ENCODE measurements around the gene PHKB.

DNA sequence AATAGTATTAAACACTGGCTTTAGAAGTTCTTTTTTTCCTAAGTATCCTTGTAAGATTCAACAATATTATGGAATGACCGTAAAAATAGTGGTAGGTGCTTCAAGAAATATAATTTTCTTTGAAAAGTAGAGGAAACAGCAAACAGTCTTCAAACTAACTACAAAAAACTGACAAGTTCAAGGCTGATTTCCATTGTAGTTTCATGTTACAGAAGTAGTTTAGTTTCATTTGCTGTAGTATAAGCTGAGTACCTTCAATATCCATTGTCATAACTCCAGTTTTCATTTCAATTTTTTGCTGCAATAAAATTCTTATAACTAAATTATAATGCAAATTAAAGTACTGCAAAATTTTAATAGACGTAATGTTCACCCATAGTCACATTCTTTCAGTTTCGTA lies 19.3 kb downstream of the PHKB start:
- TF ChIP-seq POLR2AphosphoS5 (IDR thresholded peaks at IDR 0.05; ENCODE audit: insufficient read depth, low read depth, low read length) (no peak), POLR2A (IDR thresholded peaks at IDR 0.05; ENCODE audit: low read depth, low read length) (no peak), EZH2 (IDR thresholded peaks at IDR 0.05; ENCODE audit: borderline replicate concordance, low read depth, low read length, severe bottlenecking) (no peak), MYC (IDR thresholded peaks at IDR 0.05; ENCODE audit: low read depth, low read length) (no peak)
- TF ChIP-seq, protein P1, sequence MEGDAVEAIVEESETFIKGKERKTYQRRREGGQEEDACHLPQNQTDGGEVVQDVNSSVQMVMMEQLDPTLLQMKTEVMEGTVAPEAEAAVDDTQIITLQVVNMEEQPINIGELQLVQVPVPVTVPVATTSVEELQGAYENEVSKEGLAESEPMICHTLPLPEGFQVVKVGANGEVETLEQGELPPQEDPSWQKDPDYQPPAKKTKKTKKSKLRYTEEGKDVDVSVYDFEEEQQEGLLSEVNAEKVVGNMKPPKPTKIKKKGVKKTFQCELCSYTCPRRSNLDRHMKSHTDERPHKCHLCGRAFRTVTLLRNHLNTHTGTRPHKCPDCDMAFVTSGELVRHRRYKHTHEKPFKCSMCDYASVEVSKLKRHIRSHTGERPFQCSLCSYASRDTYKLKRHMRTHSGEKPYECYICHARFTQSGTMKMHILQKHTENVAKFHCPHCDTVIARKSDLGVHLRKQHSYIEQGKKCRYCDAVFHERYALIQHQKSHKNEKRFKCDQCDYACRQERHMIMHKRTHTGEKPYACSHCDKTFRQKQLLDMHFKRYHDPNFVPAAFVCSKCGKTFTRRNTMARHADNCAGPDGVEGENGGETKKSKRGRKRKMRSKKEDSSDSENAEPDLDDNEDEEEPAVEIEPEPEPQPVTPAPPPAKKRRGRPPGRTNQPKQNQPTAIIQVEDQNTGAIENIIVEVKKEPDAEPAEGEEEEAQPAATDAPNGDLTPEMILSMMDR (IDR thresholded peaks at IDR 0.05; ENCODE audit: extremely low read depth in 1 of 2, insufficient read depth in 1 of 2, low read depth in 1 of 2, low read length in 2 of 2), result no peak
- TF ChIP-seq, protein P2, sequence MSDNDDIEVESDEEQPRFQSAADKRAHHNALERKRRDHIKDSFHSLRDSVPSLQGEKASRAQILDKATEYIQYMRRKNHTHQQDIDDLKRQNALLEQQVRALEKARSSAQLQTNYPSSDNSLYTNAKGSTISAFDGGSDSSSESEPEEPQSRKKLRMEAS (IDR thresholded peaks at IDR 0.05; ENCODE audit: insufficient read depth, insufficient read length), result no peak

Measured in endothelial cell of umbilical vein (primary cell).